OCI-M2 (cell line): ENCODE measurements around the gene CCL13.

ENCODE experiments used
- DNase-seq: peaks from one replicate; lab custom pipeline; 2025; ENCODE audit not compliant: unreplicated experiment; lab: John Stamatoyannopoulos, UW

The CCL13 gene

GRCh38 chr17:34384271-34384670, 28.0 kb downstream of the CCL13 start:
- no peak for DNase-seq

- DNase-seq: no peak
These were observed 28.7 kb downstream of the CCL13 start for GRCh38 chr17:34384822-34385605.

GRCh38 chr17:34386343-34386696, 30.0 kb downstream of the CCL13 start:
- DNase-seq: no peak

- DNase-seq: no peak
These were observed 30.6 kb downstream of the CCL13 start for GRCh38 chr17:34386697-34387550.

- DNase-seq: no peak
These were observed 31.3 kb downstream of the CCL13 start for GRCh38 chr17:34387566-34387965.

- no peak for DNase-seq
These were observed 33.0 kb downstream of the CCL13 start for GRCh38 chr17:34389126-34389750.

GRCh38 chr17:34390649-34391048, 34.4 kb downstream of the CCL13 start:
- DNase-seq: no peak

GRCh38 chr17:34391241-34391640, 35.0 kb downstream of the CCL13 start:
- no peak for DNase-seq

GRCh38 chr17:34393401-34393800, 37.1 kb downstream of the CCL13 start:
- no peak for DNase-seq

- DNase-seq: no peak
These were observed 41.0 kb downstream of the CCL13 start for GRCh38 chr17:34397265-34397664.

- no peak for DNase-seq
These were observed 42.7 kb downstream of the CCL13 start for GRCh38 chr17:34398990-34399389.

- no peak for DNase-seq
These were observed 43.4 kb downstream of the CCL13 start for GRCh38 chr17:34399725-34400124.

- DNase-seq: no peak
These were observed 44.1 kb downstream of the CCL13 start for GRCh38 chr17:34400301-34400931.

GRCh38 chr17:34401165-34401564, 44.9 kb downstream of the CCL13 start:
- DNase-seq: no peak

- no peak for DNase-seq
These were observed 46.7 kb downstream of the CCL13 start for GRCh38 chr17:34403006-34403405.

GRCh38 chr17:34406226-34406625, 49.9 kb downstream of the CCL13 start:
- DNase-seq: no peak
